Spleen (tissue), 11 donors: ENCODE data around the gene TXNDC8. TPM values are rescaled to one million over a fixed set of nuclear protein-coding genes. Genes with fewer than 3 reads are reported as not detected.
A peak's percentile ranks its signal among the peaks of the same experiment; 100 is the strongest.

Experiments used
- DNase-seq: peaks from one replicate; pipeline ENCODE4 v3.0.0-alpha.2; 2020
- H3K27ac ChIP-seq, 8 donors: fragments of 200-600 bp; sonication (generic) in 7 of 8; 1 replicate in 4 of 8; 2 replicates in 4 of 8; pipeline versions ENCODE4 v1.5.0 to v1.8.0; 2016 to 2021; ENCODE audit warnings: inconsistent platforms in 4 of 8, mild to moderate bottlenecking in 4 of 8, moderate library complexity in 1 of 8
- H3K27me3 ChIP-seq, 7 donors: fragments of 200-600 bp; sonication (generic) in 6 of 7; replicated peaks in 1 of 7; 1 replicate in 4 of 7; 2 replicates in 3 of 7; pipeline versions ENCODE4 v1.5.0 to v1.8.0; 2016 to 2021; ENCODE audit warnings: inconsistent platforms in 3 of 7, mild to moderate bottlenecking in 1 of 7
- H3K36me3 ChIP-seq, 6 donors: fragments of 200-600 bp; sonication (generic) in 5 of 6; 1 replicate in 4 of 6; 2 replicates in 2 of 6; pipeline versions ENCODE4 v1.5.0 to v1.8.0; 2016 to 2021; ENCODE audit warnings: inconsistent platforms in 2 of 6
- H3K4me1 ChIP-seq, 6 donors: fragments of 200-600 bp; sonication (generic) in 5 of 6; 1 replicate in 3 of 6; 2 replicates in 3 of 6; pipeline versions ENCODE4 v1.5.0 to v1.8.0; 2016 to 2021; ENCODE audit warnings: inconsistent platforms in 3 of 6
- H3K4me3 ChIP-seq, 8 donors: fragments of 200-600 bp; sonication (generic) in 7 of 8; 1 replicate in 4 of 8; 2 replicates in 4 of 8; pipeline versions ENCODE4 v1.5.0 to v1.8.0; 2016 to 2021; ENCODE audit warnings: inconsistent platforms in 4 of 8, mild to moderate bottlenecking in 4 of 8, moderate library complexity in 2 of 8
- H3K9me3 ChIP-seq, 8 donors: fragments of 200-600 bp; sonication (generic) in 7 of 8; 1 replicate in 4 of 8; 2 replicates in 4 of 8; pipeline versions ENCODE4 v1.5.0 to v1.8.0; 2016 to 2021; ENCODE audit warnings: inconsistent platforms in 4 of 8
- CTCF ChIP-seq, 11 experiments: fragments of 200-600 bp in 7 of 11; fragments of 450-650 bp in 4 of 11; sonication (generic) in 4 of 11; IDR thresholded peaks in 8 of 11; conservative IDR thresholded peaks in 3 of 11; 1 replicate in 7 of 11; 2 replicates in 4 of 11; pipeline versions ENCODE4 v1.4.0 to v1.8.0; 2016 to 2021; ENCODE audit warnings: antibody characterized with exemption in 11 of 11, inconsistent platforms in 4 of 11, mild to moderate bottlenecking in 1 of 11
- POLR2A ChIP-seq, 3 donors: fragments of 450-650 bp; IDR thresholded peaks; one replicate each; pipeline ENCODE4 v1.5.1; 2017; ENCODE audit warnings: antibody characterized with exemption in 3 of 3, mild to moderate bottlenecking in 1 of 3
- POLR2AphosphoS5 ChIP-seq, 3 donors: sonication (generic); formaldehyde crosslinking; IDR thresholded peaks; one replicate each; pipeline ENCODE4 v1.5.1; 2017; ENCODE audit warnings: antibody characterized with exemption in 3 of 3
- WGBS, 5 donors: extraction: QIAGEN DNeasy Blood & Tissue Kit in 3 of 5; methylation state at CpG; one replicate each; pipeline versions ENCODE4 v1.1.5 to v1.1.7; 2013 to 2018; 5-methylcytosine and 5-hydroxymethylcytosine counted together
- intact Hi-C: fragments of 100-400 bp; cut with DNase I; formaldehyde crosslinking; loops from one replicate; pipeline ENCODE4 v1.15.0; 2023; ENCODE audit warnings: low total_unique reads
- polyA plus RNA-seq, 3 donors: library from polyadenylated mRNA; stranded (reverse); fragments of 200-250 nt; gene quantifications; one replicate each; pipeline ENCODE4 v1.2.1, GENCODE V29; 2013
- total RNA-seq, 7 donors: library from RNA; depleted of rRNA in 3 of 7; stranded (reverse); fragments of >200 nt in 3 of 7; fragmentation: NEBNext Ultra II Directional in 4 of 7; extraction: Animal tissue kit (Norgen Biotek cat#: 25700) in 4 of 7; gene quantifications; one replicate each; pipeline versions ENCODE4 v1.1.0 to v1.2.1, GENCODE V29; 2016 to 2021
- donor health status: healthy with polysubstance abuse.
- donor health status: DM: no; HTN: no; CAD: no; lungs with moderate emphysema.
- donor health status: DM: no; HTN: no; CAD: no.
- donor health status: Bipolar disorder and iron deficiency.
- donor health status: healthy.
- donor health status: DM: no; HTN: no; CAD: no.
- donor health status: DM: yes; HTN: yes; CAD: no.

TXNDC8 gene
- total and polyA plus RNA-seq, 10 donors, result not detected

- WGBS, 5 donors, result 58 to 92% (median 76%) methylated on average over 1 of the region's 1 CpG
- Histone ChIP-seq H3K9me3 (peaks cover 0 to 14% (median 6%) of the 10 kb centered on the region in 8 donors), H3K36me3 (no peaks in the 10 kb centered on the region), H3K27ac (no peak overlapping the region), H3K4me3 (no peak overlapping the region), H3K27me3 (no peaks in the 10 kb centered on the region), H3K4me1 (peaks cover 0 to 23% (median 10%) of the 10 kb centered on the region in 6 donors)
- no peak for TF ChIP-seq CTCF (IDR thresholded peaks at IDR 0.05 in 8 of 11, conservative IDR thresholded peaks at IDR 0.05 in 3 of 11)
- TF ChIP-seq POLR2AphosphoS5 (IDR thresholded peaks at IDR 0.05), result no peak
- no peak for TF ChIP-seq POLR2A (IDR thresholded peaks at IDR 0.05)
- no peak for DNase-seq
- intact Hi-C loops, result no loop called here
These were observed 30.5 kb downstream of the TXNDC8 start for GRCh38 chr9:110307191-110307590.

GRCh38 chr9:110303133-110303532, 34.5 kb downstream of the TXNDC8 start:
- TF ChIP-seq POLR2A (IDR thresholded peaks at IDR 0.05) (no peak), POLR2AphosphoS5 (IDR thresholded peaks at IDR 0.05) (peak in 1 of 3 donors; percentile 43), CTCF (IDR thresholded peaks at IDR 0.05 in 8 of 11, conservative IDR thresholded peaks at IDR 0.05 in 3 of 11) (no peak)
- Histone ChIP-seq H3K4me3 (no peak overlapping the region), H3K4me1 (peaks cover 0 to 9% (median 3%) of the 10 kb centered on the region in 6 donors), H3K9me3 (no peaks in the 10 kb centered on the region), H3K27ac (peak overlapping the region in 6 of 8 donors; percentile 15 to 81 (median 62)), H3K27me3 (no peaks in the 10 kb centered on the region), H3K36me3 (no peaks in the 10 kb centered on the region)
- WGBS, 5 donors, result 53 to 81% (median 65%) methylated on average over 1 of the region's 1 CpG
- DNase-seq, result no peak
- intact Hi-C loops, result no loop called here

GRCh38 chr9:110298043-110298605, 39.5 kb downstream of the TXNDC8 start:
- no peak overlapping the region for H3K27ac ChIP-seq
- no peaks in the 10 kb centered on the region for H3K9me3 ChIP-seq
- no peak for TF ChIP-seq POLR2A (IDR thresholded peaks at IDR 0.05)
- TF ChIP-seq CTCF (IDR thresholded peaks at IDR 0.05 in 8 of 11, conservative IDR thresholded peaks at IDR 0.05 in 3 of 11), result no peak
- TF ChIP-seq POLR2AphosphoS5 (IDR thresholded peaks at IDR 0.05), result no peak
- WGBS, 5 donors, result 74 to 83% (median 75%) methylated on average over 2 of the region's 2 CpGs
- no peaks in the 10 kb centered on the region for H3K36me3 ChIP-seq
- no peak overlapping the region for H3K4me3 ChIP-seq
- H3K27me3 ChIP-seq, result no peaks in the 10 kb centered on the region
- DNase-seq, result no peak
- intact Hi-C loops, result no loop called here
- H3K4me1 ChIP-seq, result peaks cover 0 to 2% (median 0%) of the 10 kb centered on the region in 6 donors

- no peaks in the 10 kb centered on the region for H3K9me3 ChIP-seq
- no peaks in the 10 kb centered on the region for H3K27me3 ChIP-seq
- DNase-seq, result no peak
- 82 to 100% (median 95%) methylated on average over 1 of the region's 1 CpG for WGBS, 5 donors
- H3K36me3 ChIP-seq, result no peaks in the 10 kb centered on the region
- no peak overlapping the region for H3K4me3 ChIP-seq
- intact Hi-C loops, result no loop called here
- no peak for TF ChIP-seq CTCF (IDR thresholded peaks at IDR 0.05 in 8 of 11, conservative IDR thresholded peaks at IDR 0.05 in 3 of 11)
- no peak for TF ChIP-seq POLR2AphosphoS5 (IDR thresholded peaks at IDR 0.05)
- no peak for TF ChIP-seq POLR2A (IDR thresholded peaks at IDR 0.05)
- no peaks in the 10 kb centered on the region for H3K4me1 ChIP-seq
- no peak overlapping the region for H3K27ac ChIP-seq
These were observed 44.4 kb downstream of the TXNDC8 start for GRCh38 chr9:110293248-110293647.
